ENCODE measurements around the gene STYX. TPM values are rescaled to one million over a fixed set of nuclear protein-coding genes. Genes with fewer than 3 reads are reported as not detected.
"Not testable (repeated sequence)": the region's sequence is repeated elsewhere in the genome, so short reads cannot be mapped to it uniquely, and the experiment has no call there.

Gene STYX
- total RNA-seq, 1 experiment from 2014 or later = 22.8 TPM

DNA sequence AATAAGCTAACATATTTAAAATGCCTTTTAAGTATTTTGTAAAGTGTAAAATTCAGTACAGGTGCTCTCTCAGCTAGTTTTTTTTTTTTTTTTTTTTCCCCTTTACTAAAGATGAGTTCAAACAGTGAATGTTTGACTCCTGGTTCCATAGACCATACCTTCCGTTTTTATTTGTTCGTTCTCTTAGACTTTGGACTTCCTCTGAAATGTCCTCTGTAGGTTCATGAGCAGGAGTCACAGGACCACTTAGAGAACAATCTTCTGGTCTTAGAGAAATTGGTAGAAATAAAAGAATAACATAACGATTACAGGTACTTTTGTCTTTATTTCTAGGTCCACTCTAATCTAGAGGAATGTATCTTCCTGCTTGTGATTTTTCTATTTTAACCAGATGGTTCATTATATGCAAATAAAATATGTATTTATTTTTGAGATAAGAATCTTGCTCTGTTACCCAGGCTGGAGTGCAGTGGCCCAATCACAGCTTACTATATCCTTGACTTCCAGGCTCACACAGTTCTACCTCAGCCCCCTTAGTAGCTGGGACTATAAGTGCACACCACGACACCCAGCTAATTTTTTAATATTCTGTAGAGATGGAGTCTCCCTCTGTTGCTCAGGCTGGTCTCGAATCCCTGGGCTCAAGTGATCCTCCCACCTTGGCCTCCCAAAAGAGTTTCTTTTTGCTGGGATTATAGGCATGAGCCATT lies 25.8 kb downstream of the STYX start:
- peaks cover 22% of the 10 kb centered on the region for H3K36me3 Mint-ChIP-seq
- DNase-seq (ENCODE audit: low spot score) (no peak), ATAC-seq (no peak)
- CTCF ChIA-PET = interaction anchor here (0.6 kb wide), 1 partner anchor 27 kb away, joined by 4 read pairs; no protein-coding TSS in a partner anchor
- H3K4me1 Mint-ChIP-seq = no peaks in the 10 kb centered on the region
- no peak overlapping the region for H3K4me3 Mint-ChIP-seq
- POLR2A ChIA-PET = no interaction called here
- no peaks in the 10 kb centered on the region for H3K9me3 Mint-ChIP-seq
- 0 out of 2 replicates have a peak overlapping the region, but pooled peaks have one; percentile 64 for H3K27ac Mint-ChIP-seq
- TF ChIP-seq, protein P1, sequence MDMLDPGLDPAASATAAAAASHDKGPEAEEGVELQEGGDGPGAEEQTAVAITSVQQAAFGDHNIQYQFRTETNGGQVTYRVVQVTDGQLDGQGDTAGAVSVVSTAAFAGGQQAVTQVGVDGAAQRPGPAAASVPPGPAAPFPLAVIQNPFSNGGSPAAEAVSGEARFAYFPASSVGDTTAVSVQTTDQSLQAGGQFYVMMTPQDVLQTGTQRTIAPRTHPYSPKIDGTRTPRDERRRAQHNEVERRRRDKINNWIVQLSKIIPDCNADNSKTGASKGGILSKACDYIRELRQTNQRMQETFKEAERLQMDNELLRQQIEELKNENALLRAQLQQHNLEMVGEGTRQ (CRISPR knock-in tag; IDR thresholded peaks at IDR 0.05) = no peak
- TF ChIP-seq, protein P2, sequence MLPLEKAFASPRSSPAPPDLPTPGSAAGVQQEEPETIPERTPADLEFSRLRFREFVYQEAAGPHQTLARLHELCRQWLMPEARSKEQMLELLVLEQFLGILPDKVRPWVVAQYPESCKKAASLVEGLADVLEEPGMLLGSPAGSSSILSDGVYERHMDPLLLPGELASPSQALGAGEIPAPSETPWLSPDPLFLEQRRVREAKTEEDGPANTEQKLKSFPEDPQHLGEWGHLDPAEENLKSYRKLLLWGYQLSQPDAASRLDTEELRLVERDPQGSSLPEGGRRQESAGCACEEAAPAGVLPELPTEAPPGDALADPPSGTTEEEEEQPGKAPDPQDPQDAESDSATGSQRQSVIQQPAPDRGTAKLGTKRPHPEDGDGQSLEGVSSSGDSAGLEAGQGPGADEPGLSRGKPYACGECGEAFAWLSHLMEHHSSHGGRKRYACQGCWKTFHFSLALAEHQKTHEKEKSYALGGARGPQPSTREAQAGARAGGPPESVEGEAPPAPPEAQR (CRISPR knock-in tag; IDR thresholded peaks at IDR 0.05) = no peak
- TF ChIP-seq JUN (CRISPR knock-in tag; IDR thresholded peaks at IDR 0.05) = no peak
- no peak for TF ChIP-seq MXD4 (CRISPR knock-in tag; IDR thresholded peaks at IDR 0.05; ENCODE audit: borderline replicate concordance)
- no peak for TF ChIP-seq SMAD3 (CRISPR knock-in tag; IDR thresholded peaks at IDR 0.05; ENCODE audit: borderline replicate concordance)
- TF ChIP-seq E2F5 (CRISPR knock-in tag; IDR thresholded peaks at IDR 0.05) = no peak
- TF ChIP-seq SP1 (CRISPR knock-in tag; conservative IDR thresholded peaks at IDR 0.05) = no peak
- TF ChIP-seq NFE2L1 (CRISPR knock-in tag; IDR thresholded peaks at IDR 0.05) = no peak
- no peak for TF ChIP-seq NR1H2 (CRISPR knock-in tag; IDR thresholded peaks at IDR 0.05)
- TF ChIP-seq ESRRA (CRISPR knock-in tag; IDR thresholded peaks at IDR 0.05; ENCODE audit: borderline replicate concordance) = no peak
- TF ChIP-seq CBFB (CRISPR knock-in tag; IDR thresholded peaks at IDR 0.05; ENCODE audit: low read depth) = no peak
- no peak for TF ChIP-seq ZNF121 (CRISPR knock-in tag; IDR thresholded peaks at IDR 0.05)
- TF ChIP-seq PRRX2 (CRISPR knock-in tag; IDR thresholded peaks at IDR 0.05) = no peak
- H3K27me3 Mint-ChIP-seq (ENCODE audit: low read depth) = no peaks in the 10 kb centered on the region

DNA sequence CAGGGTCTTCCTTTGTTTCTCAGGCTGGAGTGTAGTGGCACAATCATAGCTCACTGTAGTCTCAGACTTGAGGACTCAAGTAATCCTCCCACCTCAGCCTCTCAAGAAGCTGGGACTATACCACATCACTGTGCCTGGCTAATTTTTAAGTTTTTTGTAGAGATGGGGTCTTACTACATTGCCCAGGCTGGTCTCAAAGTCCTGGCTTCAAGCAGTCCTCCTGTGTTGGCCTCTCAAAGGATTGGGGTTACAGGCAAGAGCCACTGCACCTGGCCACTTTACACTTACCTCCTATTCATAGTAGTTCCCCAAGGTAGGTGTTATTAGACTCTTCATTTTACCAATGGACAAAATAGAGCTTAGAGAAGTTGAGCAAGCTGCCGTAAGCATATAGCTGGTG lies 29.2 kb downstream of the STYX start:
- no peak overlapping the region for H3K27ac Mint-ChIP-seq
- H3K9me3 Mint-ChIP-seq = no peaks in the 10 kb centered on the region
- no peaks in the 10 kb centered on the region for H3K27me3 Mint-ChIP-seq (ENCODE audit: low read depth)
- POLR2A ChIA-PET = no interaction called here
- H3K4me3 Mint-ChIP-seq = no peak overlapping the region
- DNase-seq (ENCODE audit: low spot score) = no peak
- TF ChIP-seq CREM (CRISPR knock-in tag; IDR thresholded peaks at IDR 0.05) = no peak
- peak; percentile 89 for TF ChIP-seq ZNF121 (CRISPR knock-in tag; IDR thresholded peaks at IDR 0.05)
- H3K4me1 Mint-ChIP-seq = no peaks in the 10 kb centered on the region
- ATAC-seq = no peak
- CTCF ChIA-PET = no interaction called here
- H3K36me3 Mint-ChIP-seq = peaks cover 29% of the 10 kb centered on the region

DNA sequence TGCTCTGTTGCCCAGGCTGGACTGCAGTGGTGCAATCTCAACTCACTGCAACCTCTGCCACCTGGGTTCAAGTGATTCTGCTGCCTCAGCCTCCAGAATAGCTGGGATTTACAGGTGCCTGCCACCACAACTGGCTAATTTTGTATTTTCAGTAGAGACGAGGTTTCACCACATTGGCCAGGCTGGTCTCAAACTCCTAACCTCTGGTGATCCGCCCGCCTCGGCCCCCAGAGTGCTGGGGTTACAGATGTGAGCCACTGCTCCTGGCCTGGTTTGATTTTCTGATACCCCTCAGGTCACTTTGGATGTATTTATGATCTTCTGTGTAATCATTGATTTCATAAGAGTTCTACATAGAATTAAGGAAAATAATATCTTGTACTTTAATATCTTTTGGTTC lies 33.0 kb downstream of the STYX start:
- ATAC-seq; H3K4me3 Mint-ChIP-seq; H3K27ac Mint-ChIP-seq; DNase-seq (ENCODE audit: low spot score); H3K9me3 Mint-ChIP-seq; POLR2A ChIA-PET; H3K27me3 Mint-ChIP-seq (ENCODE audit: low read depth); H3K4me1 Mint-ChIP-seq: not testable (repeated sequence)
- peaks cover 25% of the 10 kb centered on the region for H3K36me3 Mint-ChIP-seq
- CTCF ChIA-PET = interaction anchor here (0.7 kb wide), 1 partner anchor 283 kb away, joined by 3 read pairs; no protein-coding TSS in a partner anchor

- no peaks in the 10 kb centered on the region for H3K9me3 Mint-ChIP-seq
- ATAC-seq (no peak), DNase-seq (ENCODE audit: low spot score) (no peak)
- ChIA-PET CTCF (interaction anchor here (1.0 kb wide), 1 partner anchor 10 kb away, joined by 3 read pairs; no protein-coding TSS in a partner anchor), POLR2A (no interaction called here)
- no peak overlapping the region for H3K4me3 Mint-ChIP-seq
- H3K27me3 Mint-ChIP-seq (ENCODE audit: low read depth) = no peaks in the 10 kb centered on the region
- no peaks in the 10 kb centered on the region for H3K4me1 Mint-ChIP-seq
- H3K27ac Mint-ChIP-seq = peak overlapping the region; percentile 75
- H3K36me3 Mint-ChIP-seq = peaks cover 23% of the 10 kb centered on the region
- TF ChIP-seq NR2C2 (CRISPR knock-in tag; IDR thresholded peaks at IDR 0.05) (no peak), ETV6 (CRISPR knock-in tag; IDR thresholded peaks at IDR 0.05) (no peak)
- TF ChIP-seq, protein P3, sequence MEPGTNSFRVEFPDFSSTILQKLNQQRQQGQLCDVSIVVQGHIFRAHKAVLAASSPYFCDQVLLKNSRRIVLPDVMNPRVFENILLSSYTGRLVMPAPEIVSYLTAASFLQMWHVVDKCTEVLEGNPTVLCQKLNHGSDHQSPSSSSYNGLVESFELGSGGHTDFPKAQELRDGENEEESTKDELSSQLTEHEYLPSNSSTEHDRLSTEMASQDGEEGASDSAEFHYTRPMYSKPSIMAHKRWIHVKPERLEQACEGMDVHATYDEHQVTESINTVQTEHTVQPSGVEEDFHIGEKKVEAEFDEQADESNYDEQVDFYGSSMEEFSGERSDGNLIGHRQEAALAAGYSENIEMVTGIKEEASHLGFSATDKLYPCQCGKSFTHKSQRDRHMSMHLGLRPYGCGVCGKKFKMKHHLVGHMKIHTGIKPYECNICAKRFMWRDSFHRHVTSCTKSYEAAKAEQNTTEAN (CRISPR knock-in tag; IDR thresholded peaks at IDR 0.05) = no peak
- TF ChIP-seq, protein P4, sequence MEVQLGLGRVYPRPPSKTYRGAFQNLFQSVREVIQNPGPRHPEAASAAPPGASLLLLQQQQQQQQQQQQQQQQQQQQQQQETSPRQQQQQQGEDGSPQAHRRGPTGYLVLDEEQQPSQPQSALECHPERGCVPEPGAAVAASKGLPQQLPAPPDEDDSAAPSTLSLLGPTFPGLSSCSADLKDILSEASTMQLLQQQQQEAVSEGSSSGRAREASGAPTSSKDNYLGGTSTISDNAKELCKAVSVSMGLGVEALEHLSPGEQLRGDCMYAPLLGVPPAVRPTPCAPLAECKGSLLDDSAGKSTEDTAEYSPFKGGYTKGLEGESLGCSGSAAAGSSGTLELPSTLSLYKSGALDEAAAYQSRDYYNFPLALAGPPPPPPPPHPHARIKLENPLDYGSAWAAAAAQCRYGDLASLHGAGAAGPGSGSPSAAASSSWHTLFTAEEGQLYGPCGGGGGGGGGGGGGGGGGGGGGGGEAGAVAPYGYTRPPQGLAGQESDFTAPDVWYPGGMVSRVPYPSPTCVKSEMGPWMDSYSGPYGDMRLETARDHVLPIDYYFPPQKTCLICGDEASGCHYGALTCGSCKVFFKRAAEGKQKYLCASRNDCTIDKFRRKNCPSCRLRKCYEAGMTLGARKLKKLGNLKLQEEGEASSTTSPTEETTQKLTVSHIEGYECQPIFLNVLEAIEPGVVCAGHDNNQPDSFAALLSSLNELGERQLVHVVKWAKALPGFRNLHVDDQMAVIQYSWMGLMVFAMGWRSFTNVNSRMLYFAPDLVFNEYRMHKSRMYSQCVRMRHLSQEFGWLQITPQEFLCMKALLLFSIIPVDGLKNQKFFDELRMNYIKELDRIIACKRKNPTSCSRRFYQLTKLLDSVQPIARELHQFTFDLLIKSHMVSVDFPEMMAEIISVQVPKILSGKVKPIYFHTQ (CRISPR knock-in tag; IDR thresholded peaks at IDR 0.05) = no peak
Observed at GRCh38 chr14:52767058-52767833, 37.3 kb downstream of the STYX start.
